ENCODE measurements around the gene MYOM1. TPM values are rescaled to one million over a fixed set of nuclear protein-coding genes. Genes with fewer than 3 reads are reported as not detected.

Gene MYOM1
- total RNA-seq, 1 donor from 2014 or later: 0.57 TPM

- H3K4me2 ChIP-seq (ENCODE audit: low read length): no peak overlapping the region
- no peak overlapping the region for H3K9ac ChIP-seq (ENCODE audit: low read length)
- no peaks in the 10 kb centered on the region for H3K9me3 ChIP-seq (ENCODE audit: insufficient read depth, low read depth, low read length)
- H3K4me3 ChIP-seq (ENCODE audit: insufficient read depth, low read depth, low read length): no peak overlapping the region
- no peaks in the 10 kb centered on the region for H3K4me1 ChIP-seq (ENCODE audit: insufficient read depth, low read length)
- TF ChIP-seq EZH2 (IDR thresholded peaks at IDR 0.05; ENCODE audit: insufficient read depth, low read length) (no peak), CTCF (IDR thresholded peaks at IDR 0.05; ENCODE audit: insufficient read depth, low read depth, low read length) (no peak)
- no peaks in the 10 kb centered on the region for H3K79me2 ChIP-seq (ENCODE audit: insufficient read depth, low read length)
- no peaks in the 10 kb centered on the region for H4K20me1 ChIP-seq (ENCODE audit: insufficient read depth, low read length)
- Mint-ChIP-seq H3K27me3 (ENCODE audit: low read depth, unreplicated experiment) (peaks cover 3% of the 10 kb centered on the region), H3K4me3 (ENCODE audit: unreplicated experiment) (no peak overlapping the region), H3K36me3 (ENCODE audit: low read depth, unreplicated experiment) (no peaks in the 10 kb centered on the region), H3K4me1 (ENCODE audit: low read depth, unreplicated experiment) (no peaks in the 10 kb centered on the region), H3K27ac (ENCODE audit: unreplicated experiment) (no peak overlapping the region), H3K9me3 (ENCODE audit: unreplicated experiment) (peaks cover 3% of the 10 kb centered on the region)
- no peak for FAIRE-seq
- no peaks in the 10 kb centered on the region for H3K27me3 ChIP-seq (ENCODE audit: insufficient read depth, low read length)
- DNase-seq (ENCODE audit: low read depth): no peak
- no peaks in the 10 kb centered on the region for H3K36me3 ChIP-seq (ENCODE audit: insufficient read depth, low read length)
- H3K27ac ChIP-seq (ENCODE audit: low read depth, low read length): no peak overlapping the region
- no peak overlapping the region for H2AFZ ChIP-seq (ENCODE audit: low read depth, low read length)
Measured at GRCh38 chr18:3124822-3125221, 94.9 kb downstream of the MYOM1 start.

- no peaks in the 10 kb centered on the region for H4K20me1 ChIP-seq (ENCODE audit: insufficient read depth, low read length)
- H3K79me2 ChIP-seq (ENCODE audit: insufficient read depth, low read length): no peaks in the 10 kb centered on the region
- Mint-ChIP-seq H3K9me3 (ENCODE audit: unreplicated experiment) (peaks cover 3% of the 10 kb centered on the region), H3K36me3 (ENCODE audit: low read depth, unreplicated experiment) (no peaks in the 10 kb centered on the region), H3K4me3 (ENCODE audit: unreplicated experiment) (no peak overlapping the region), H3K4me1 (ENCODE audit: low read depth, unreplicated experiment) (no peaks in the 10 kb centered on the region), H3K27me3 (ENCODE audit: low read depth, unreplicated experiment) (no peaks in the 10 kb centered on the region), H3K27ac (ENCODE audit: unreplicated experiment) (no peak overlapping the region)
- no peaks in the 10 kb centered on the region for H3K9me3 ChIP-seq (ENCODE audit: insufficient read depth, low read depth, low read length)
- H3K27me3 ChIP-seq (ENCODE audit: insufficient read depth, low read length): no peaks in the 10 kb centered on the region
- no peak overlapping the region for H3K27ac ChIP-seq (ENCODE audit: low read depth, low read length)
- no peak for DNase-seq (ENCODE audit: low read depth)
- no peak overlapping the region for H3K9ac ChIP-seq (ENCODE audit: low read length)
- H3K36me3 ChIP-seq (ENCODE audit: insufficient read depth, low read length): no peaks in the 10 kb centered on the region
- H3K4me2 ChIP-seq (ENCODE audit: low read length): no peak overlapping the region
- no peak for TF ChIP-seq EZH2 (IDR thresholded peaks at IDR 0.05; ENCODE audit: insufficient read depth, low read length)
- TF ChIP-seq CTCF (IDR thresholded peaks at IDR 0.05; ENCODE audit: insufficient read depth, low read depth, low read length): no peak
- FAIRE-seq: no peak
- H3K4me1 ChIP-seq (ENCODE audit: insufficient read depth, low read length): no peaks in the 10 kb centered on the region
- H3K4me3 ChIP-seq (ENCODE audit: insufficient read depth, low read depth, low read length): no peak overlapping the region
- H2AFZ ChIP-seq (ENCODE audit: low read depth, low read length): no peak overlapping the region
Measured at GRCh38 chr18:3122851-3123250, 96.9 kb downstream of the MYOM1 start.

GRCh38 chr18:3121259-3121658 lies 98.5 kb downstream of the MYOM1 start:
- FAIRE-seq (no peak), DNase-seq (ENCODE audit: low read depth) (no peak)
- H3K9me3 ChIP-seq (ENCODE audit: insufficient read depth, low read depth, low read length): no peaks in the 10 kb centered on the region
- no peak overlapping the region for H3K4me3 ChIP-seq (ENCODE audit: insufficient read depth, low read depth, low read length)
- H3K4me1 ChIP-seq (ENCODE audit: insufficient read depth, low read length): no peaks in the 10 kb centered on the region
- H2AFZ ChIP-seq (ENCODE audit: low read depth, low read length): no peak overlapping the region
- Mint-ChIP-seq H3K9me3 (ENCODE audit: unreplicated experiment) (peaks cover 3% of the 10 kb centered on the region), H3K27ac (ENCODE audit: unreplicated experiment) (no peak overlapping the region), H3K4me1 (ENCODE audit: low read depth, unreplicated experiment) (no peaks in the 10 kb centered on the region), H3K27me3 (ENCODE audit: low read depth, unreplicated experiment) (no peaks in the 10 kb centered on the region), H3K36me3 (ENCODE audit: low read depth, unreplicated experiment) (no peaks in the 10 kb centered on the region), H3K4me3 (ENCODE audit: unreplicated experiment) (no peak overlapping the region)
- H3K36me3 ChIP-seq (ENCODE audit: insufficient read depth, low read length): no peaks in the 10 kb centered on the region
- H3K27ac ChIP-seq (ENCODE audit: low read depth, low read length): no peak overlapping the region
- H3K79me2 ChIP-seq (ENCODE audit: insufficient read depth, low read length): no peaks in the 10 kb centered on the region
- no peak overlapping the region for H3K9ac ChIP-seq (ENCODE audit: low read length)
- no peaks in the 10 kb centered on the region for H4K20me1 ChIP-seq (ENCODE audit: insufficient read depth, low read length)
- H3K27me3 ChIP-seq (ENCODE audit: insufficient read depth, low read length): no peaks in the 10 kb centered on the region
- TF ChIP-seq CTCF (IDR thresholded peaks at IDR 0.05; ENCODE audit: insufficient read depth, low read depth, low read length) (no peak), EZH2 (IDR thresholded peaks at IDR 0.05; ENCODE audit: insufficient read depth, low read length) (no peak)
- no peak overlapping the region for H3K4me2 ChIP-seq (ENCODE audit: low read length)

All from astrocyte (in vitro differentiated cells and primary cell).